K562 (cell line): ENCODE results near the gene WDR1. TPM values are rescaled to one million over a fixed set of nuclear protein-coding genes. Genes with fewer than 3 reads are reported as not detected.
A peak's percentile ranks its signal among the peaks of the same experiment; 100 is the strongest.

Experiments used
- CBX1 ChIP-seq: sonication (generic); IDR thresholded peaks from 2 replicates; pipeline ENCODE4 v1.6.1; 2016; ENCODE audit warnings: antibody characterized with exemption, low read depth, mild to moderate bottlenecking
- CREM ChIP-seq: IDR thresholded peaks from 2 replicates; pipeline ENCODE4 v1.6.1; 2014; ENCODE audit warnings: antibody characterized with exemption, low read depth
- CTBP1 ChIP-seq: fragments of 450-650 bp; IDR thresholded peaks from 2 replicates; pipeline ENCODE4 v1.6.1; 2016; ENCODE audit warnings: borderline replicate concordance
- EP400 ChIP-seq: fragments of 450-650 bp; IDR thresholded peaks from 2 replicates; pipeline ENCODE4 v1.6.1; 2017; ENCODE audit warnings: antibody characterized with exemption, mild to moderate bottlenecking, moderate library complexity
- FOSL1 ChIP-seq: fragments of 200-800 bp; sonication (Bioruptor generic); conservative IDR thresholded peaks from 2 replicates; pipeline ENCODE4 v1.6.1; 2016; ENCODE audit warnings: missing genetic modification characterization, missing compliant biosample characterization
- FOXK2 ChIP-seq, 2 experiments: fragments of 450-650 bp; IDR thresholded peaks in 1 of 2; conservative IDR thresholded peaks in 1 of 2; 2 replicates each; pipeline ENCODE4 v1.6.1; 2016; ENCODE audit warnings: low read depth in 2 of 2, mild to moderate bottlenecking in 1 of 2
- MYC ChIP-seq, 2 experiments: fragments of 250-450 bp in 1 of 2; sonication (Bioruptor Pico) in 1 of 2; IDR thresholded peaks; 2 replicates each; pipeline versions ENCODE4 v1.5.1 to v1.6.1; 2012 to 2021; ENCODE audit warnings: low read depth in 2 of 2, borderline replicate concordance in 1 of 2, improper control_type of control experiment in 1 of 2, low read length in 1 of 2, mild to moderate bottlenecking in 1 of 2, moderate library complexity in 1 of 2
- OTX1 ChIP-seq: fragments of 450-650 bp; formaldehyde crosslinking; IDR thresholded peaks from 2 replicates; pipeline ENCODE4 v1.4.0; 2022; ENCODE audit warnings: mild to moderate bottlenecking
- RBM17 ChIP-seq: fragments of 200-400 bp; formaldehyde crosslinking; IDR thresholded peaks from 2 replicates; pipeline ENCODE4 v1.6.1; 2017; ENCODE audit warnings: low read depth, mild to moderate bottlenecking, low read length, borderline replicate concordance
- SIRT6 ChIP-seq: IDR thresholded peaks from one replicate; pipeline ENCODE4 v1.6.1; 2012; ENCODE audit warnings: low read depth, mild to moderate bottlenecking, control low read depth, inconsistent platforms, low read length, moderate library complexity
- TAF1 ChIP-seq: IDR thresholded peaks from 2 replicates; pipeline ENCODE4 v1.6.1; 2011; ENCODE audit warnings: mild to moderate bottlenecking, low read length, moderate library complexity; ENCODE audit not compliant: insufficient read depth, control insufficient read depth, severe bottlenecking; ENCODE audit errors: extremely low read depth
- ZFX ChIP-seq: sonication (generic); formaldehyde crosslinking; IDR thresholded peaks from 2 replicates; pipeline ENCODE4 v1.8.0; 2022; ENCODE audit warnings: mild to moderate bottlenecking, missing genetic modification reagents, moderate library complexity
- ZNF551 ChIP-seq: fragments of 250-450 bp; sonication (Bioruptor Pico); IDR thresholded peaks from 2 replicates; pipeline ENCODE4 v1.5.0; 2021; ENCODE audit warnings: mild to moderate bottlenecking, moderate library complexity
- polyA plus RNA-seq, 8 experiments: library from polyadenylated mRNA; depleted of rRNA in 4 of 8; stranded (reverse) in 5 of 8; unstranded in 3 of 8; fragments of >200 nt; fragmentation: Nextera tagmentation in 2 of 8; fragmentation: Illumina TruSeq in 1 of 8; extraction: Ambion mirVana in 2 of 8; extraction: Trizol in 1 of 8; gene quantifications; 2 replicates each; pipeline versions ENCODE4 v1.2.1 to v1.2.3, GENCODE V29; 2011 to 2014; ENCODE audit warnings: inconsistent platforms in 1 of 8, missing spikeins in 1 of 8
- total RNA-seq, 7 experiments: library from RNA; depleted of rRNA in 6 of 7; stranded (reverse); fragments of >200 nt in 6 of 7; fragmentation: Illumina TruSeq in 2 of 7; extraction: Trizol in 2 of 7; gene quantifications; 2 replicates each; pipeline versions ENCODE4 v1.2.1 to v1.2.3, GENCODE V29; 2011 to 2021; ENCODE audit warnings: low replicate concordance in 1 of 7
- TF ChIP-seq, protein P1 (sequence below): fragments of 250-450 bp; sonication (Bioruptor Pico); IDR thresholded peaks from 2 replicates; pipeline ENCODE4 v1.8.0; 2021; ENCODE audit warnings: borderline replicate concordance, mild to moderate bottlenecking, moderate library complexity; ENCODE audit not compliant: poor library complexity, severe bottlenecking
- TF ChIP-seq, protein P2 (sequence below): IDR thresholded peaks from 3 replicates; pipeline ENCODE4 v1.6.1; 2011; ENCODE audit warnings: borderline replicate concordance, mild to moderate bottlenecking, moderate library complexity; ENCODE audit not compliant: insufficient read length; ENCODE audit errors: extremely low read depth
- TF ChIP-seq, protein P3 (sequence below): sonication (generic); formaldehyde crosslinking; IDR thresholded peaks from 2 replicates; pipeline ENCODE4 v1.8.0; 2023; ENCODE audit warnings: mild to moderate bottlenecking, missing genetic modification reagents
- TF ChIP-seq, protein P4 (sequence below): fragments of 450-650 bp; formaldehyde crosslinking; conservative IDR thresholded peaks from 2 replicates; pipeline ENCODE4 v1.4.0; 2022; ENCODE audit warnings: mild to moderate bottlenecking, missing genetic modification characterization

Gene WDR1
- total and polyA plus RNA-seq, 9 of the 15 experiments (the other 6 are each of a cell fraction or from before 2014, with no cell fraction given): 16.1 to 213 (median 125) TPM

DNA sequence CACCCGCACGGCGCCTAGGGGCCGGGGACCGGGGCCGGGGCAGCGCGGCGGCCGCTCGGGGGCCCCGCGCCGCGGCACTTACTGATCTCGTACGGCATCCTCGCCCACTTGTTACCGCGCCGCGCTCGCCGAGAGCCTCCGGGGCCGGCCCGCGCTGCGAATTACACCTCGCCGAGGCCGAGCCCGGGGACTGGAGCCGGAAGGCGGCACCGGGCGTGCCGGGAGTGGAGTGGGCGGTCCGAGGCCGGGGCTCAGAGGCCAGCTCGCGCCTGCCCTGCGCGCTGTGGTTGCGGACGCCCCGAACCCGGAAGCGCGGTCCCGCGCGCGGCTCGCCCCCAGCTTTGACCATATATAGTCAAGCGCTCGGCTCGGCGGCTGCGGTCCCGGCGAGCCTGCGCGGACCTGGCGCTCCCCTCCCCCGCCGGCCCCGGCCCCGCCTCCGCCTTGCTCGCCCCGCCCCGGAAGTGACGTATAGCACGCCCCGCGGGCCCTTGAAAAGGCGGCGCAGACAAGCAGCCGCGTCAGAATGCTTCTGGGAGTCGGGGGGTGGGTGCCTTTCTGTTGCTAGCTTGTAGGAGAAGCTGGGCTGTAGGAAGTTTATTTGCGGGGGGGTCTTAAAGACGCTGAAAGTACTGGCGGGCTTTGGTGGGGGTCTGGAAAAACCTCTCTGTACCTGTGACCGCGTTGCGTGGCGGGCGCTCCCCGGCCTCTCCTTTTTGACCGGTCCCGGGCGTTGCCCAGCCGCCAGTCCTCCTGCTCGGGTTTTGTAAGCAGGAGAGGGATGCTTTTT, at the start of gene WDR1 (continued):
- TF ChIP-seq CTBP1 (peak; percentile 62; the same call in 1 of the 2 replicates), ZFX (CRISPR knock-in tag) (peak; percentile 61), TAF1 (peak; percentile 95), EP400 (peak; percentile 68; the same call in 1 of the 2 replicates), FOXK2 (conservative IDR thresholded peaks at IDR 0.05 in 1 of 2, IDR thresholded peaks at IDR 0.05 in 1 of 2; ENCODE audit: low read depth in 2 of 2) (peak in 1 of 2 experiments; percentile 22; a peak in 1 of 4 replicates), OTX1 (CRISPR knock-in tag) (0 out of 2 replicates have a peak, but pooled peaks have one; percentile 35), MYC (IDR thresholded peaks at IDR 0.05; ENCODE audit: low read depth, low read length) (peak; percentile 77), MYC (CRISPR knock-in tag; IDR thresholded peaks at IDR 0.05; ENCODE audit: borderline replicate concordance, low read depth) (peak; percentile 54; the same call in 1 of the 2 replicates), ZNF551 (CRISPR knock-in tag) (0 out of 2 replicates have a peak, but pooled peaks have one; percentile 75), CBX1 (peak; percentile 91), CREM (peak; percentile 93), RBM17 (no peak), FOSL1 (tag) (peak; percentile 42), SIRT6 (no peak)
- TF ChIP-seq, protein P1, sequence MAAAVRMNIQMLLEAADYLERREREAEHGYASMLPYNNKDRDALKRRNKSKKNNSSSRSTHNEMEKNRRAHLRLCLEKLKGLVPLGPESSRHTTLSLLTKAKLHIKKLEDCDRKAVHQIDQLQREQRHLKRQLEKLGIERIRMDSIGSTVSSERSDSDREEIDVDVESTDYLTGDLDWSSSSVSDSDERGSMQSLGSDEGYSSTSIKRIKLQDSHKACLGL (CRISPR knock-in tag): no peak
- TF ChIP-seq, protein P2, sequence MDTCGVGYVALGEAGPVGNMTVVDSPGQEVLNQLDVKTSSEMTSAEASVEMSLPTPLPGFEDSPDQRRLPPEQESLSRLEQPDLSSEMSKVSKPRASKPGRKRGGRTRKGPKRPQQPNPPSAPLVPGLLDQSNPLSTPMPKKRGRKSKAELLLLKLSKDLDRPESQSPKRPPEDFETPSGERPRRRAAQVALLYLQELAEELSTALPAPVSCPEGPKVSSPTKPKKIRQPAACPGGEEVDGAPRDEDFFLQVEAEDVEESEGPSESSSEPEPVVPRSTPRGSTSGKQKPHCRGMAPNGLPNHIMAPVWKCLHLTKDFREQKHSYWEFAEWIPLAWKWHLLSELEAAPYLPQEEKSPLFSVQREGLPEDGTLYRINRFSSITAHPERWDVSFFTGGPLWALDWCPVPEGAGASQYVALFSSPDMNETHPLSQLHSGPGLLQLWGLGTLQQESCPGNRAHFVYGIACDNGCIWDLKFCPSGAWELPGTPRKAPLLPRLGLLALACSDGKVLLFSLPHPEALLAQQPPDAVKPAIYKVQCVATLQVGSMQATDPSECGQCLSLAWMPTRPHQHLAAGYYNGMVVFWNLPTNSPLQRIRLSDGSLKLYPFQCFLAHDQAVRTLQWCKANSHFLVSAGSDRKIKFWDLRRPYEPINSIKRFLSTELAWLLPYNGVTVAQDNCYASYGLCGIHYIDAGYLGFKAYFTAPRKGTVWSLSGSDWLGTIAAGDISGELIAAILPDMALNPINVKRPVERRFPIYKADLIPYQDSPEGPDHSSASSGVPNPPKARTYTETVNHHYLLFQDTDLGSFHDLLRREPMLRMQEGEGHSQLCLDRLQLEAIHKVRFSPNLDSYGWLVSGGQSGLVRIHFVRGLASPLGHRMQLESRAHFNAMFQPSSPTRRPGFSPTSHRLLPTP: no peak
- TF ChIP-seq, protein P3, sequence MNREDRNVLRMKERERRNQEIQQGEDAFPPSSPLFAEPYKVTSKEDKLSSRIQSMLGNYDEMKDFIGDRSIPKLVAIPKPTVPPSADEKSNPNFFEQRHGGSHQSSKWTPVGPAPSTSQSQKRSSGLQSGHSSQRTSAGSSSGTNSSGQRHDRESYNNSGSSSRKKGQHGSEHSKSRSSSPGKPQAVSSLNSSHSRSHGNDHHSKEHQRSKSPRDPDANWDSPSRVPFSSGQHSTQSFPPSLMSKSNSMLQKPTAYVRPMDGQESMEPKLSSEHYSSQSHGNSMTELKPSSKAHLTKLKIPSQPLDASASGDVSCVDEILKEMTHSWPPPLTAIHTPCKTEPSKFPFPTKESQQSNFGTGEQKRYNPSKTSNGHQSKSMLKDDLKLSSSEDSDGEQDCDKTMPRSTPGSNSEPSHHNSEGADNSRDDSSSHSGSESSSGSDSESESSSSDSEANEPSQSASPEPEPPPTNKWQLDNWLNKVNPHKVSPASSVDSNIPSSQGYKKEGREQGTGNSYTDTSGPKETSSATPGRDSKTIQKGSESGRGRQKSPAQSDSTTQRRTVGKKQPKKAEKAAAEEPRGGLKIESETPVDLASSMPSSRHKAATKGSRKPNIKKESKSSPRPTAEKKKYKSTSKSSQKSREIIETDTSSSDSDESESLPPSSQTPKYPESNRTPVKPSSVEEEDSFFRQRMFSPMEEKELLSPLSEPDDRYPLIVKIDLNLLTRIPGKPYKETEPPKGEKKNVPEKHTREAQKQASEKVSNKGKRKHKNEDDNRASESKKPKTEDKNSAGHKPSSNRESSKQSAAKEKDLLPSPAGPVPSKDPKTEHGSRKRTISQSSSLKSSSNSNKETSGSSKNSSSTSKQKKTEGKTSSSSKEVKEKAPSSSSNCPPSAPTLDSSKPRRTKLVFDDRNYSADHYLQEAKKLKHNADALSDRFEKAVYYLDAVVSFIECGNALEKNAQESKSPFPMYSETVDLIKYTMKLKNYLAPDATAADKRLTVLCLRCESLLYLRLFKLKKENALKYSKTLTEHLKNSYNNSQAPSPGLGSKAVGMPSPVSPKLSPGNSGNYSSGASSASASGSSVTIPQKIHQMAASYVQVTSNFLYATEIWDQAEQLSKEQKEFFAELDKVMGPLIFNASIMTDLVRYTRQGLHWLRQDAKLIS (CRISPR knock-in tag): peak; percentile 99
- TF ChIP-seq, protein P4, sequence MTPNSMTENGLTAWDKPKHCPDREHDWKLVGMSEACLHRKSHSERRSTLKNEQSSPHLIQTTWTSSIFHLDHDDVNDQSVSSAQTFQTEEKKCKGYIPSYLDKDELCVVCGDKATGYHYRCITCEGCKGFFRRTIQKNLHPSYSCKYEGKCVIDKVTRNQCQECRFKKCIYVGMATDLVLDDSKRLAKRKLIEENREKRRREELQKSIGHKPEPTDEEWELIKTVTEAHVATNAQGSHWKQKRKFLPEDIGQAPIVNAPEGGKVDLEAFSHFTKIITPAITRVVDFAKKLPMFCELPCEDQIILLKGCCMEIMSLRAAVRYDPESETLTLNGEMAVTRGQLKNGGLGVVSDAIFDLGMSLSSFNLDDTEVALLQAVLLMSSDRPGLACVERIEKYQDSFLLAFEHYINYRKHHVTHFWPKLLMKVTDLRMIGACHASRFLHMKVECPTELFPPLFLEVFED (CRISPR knock-in tag): peak; percentile 99
